NCI-H2196 (cell line): ENCODE results near the gene RHBDD3.
"Not testable (repeated sequence)": the region's sequence is repeated elsewhere in the genome, so short reads cannot be mapped to it uniquely, and the experiment has no call there.

Source experiments
- DNase-seq: peaks from one replicate; lab custom pipeline; 2025; ENCODE audit not compliant: unreplicated experiment; lab: John Stamatoyannopoulos, UW

Gene RHBDD3

GRCh38 chr22:29251981-29252911, 15.5 kb downstream of the RHBDD3 start:
- no peak for DNase-seq

- no peak for DNase-seq
Measured at GRCh38 chr22:29251265-29251664, 16.5 kb downstream of the RHBDD3 start.

- DNase-seq: not testable (repeated sequence)
Measured at GRCh38 chr22:29247891-29248290, 19.9 kb downstream of the RHBDD3 start.

GRCh38 chr22:29245626-29246385, 22.0 kb downstream of the RHBDD3 start:
- peak; percentile 41 for DNase-seq

GRCh38 chr22:29244785-29245625, 22.8 kb downstream of the RHBDD3 start:
- DNase-seq: no peak

GRCh38 chr22:29243874-29244446, 23.8 kb downstream of the RHBDD3 start:
- DNase-seq: no peak

- not testable (repeated sequence) for DNase-seq
Measured at GRCh38 chr22:29240481-29240880, 27.3 kb downstream of the RHBDD3 start.

GRCh38 chr22:29233277-29233877, 34.4 kb downstream of the RHBDD3 start:
- DNase-seq: no peak

- DNase-seq: no peak
Measured at GRCh38 chr22:29231971-29232959, 35.5 kb downstream of the RHBDD3 start.

GRCh38 chr22:29230972-29231875, 36.6 kb downstream of the RHBDD3 start:
- no peak for DNase-seq

GRCh38 chr22:29226351-29226981, 41.3 kb downstream of the RHBDD3 start:
- DNase-seq: no peak

GRCh38 chr22:29225422-29226090, 42.2 kb downstream of the RHBDD3 start:
- DNase-seq: peak; percentile 18

GRCh38 chr22:29224859-29225410, 42.8 kb downstream of the RHBDD3 start:
- DNase-seq: no peak

- DNase-seq: no peak
Measured at GRCh38 chr22:29224121-29224858, 43.5 kb downstream of the RHBDD3 start.

- DNase-seq: no peak
Measured at GRCh38 chr22:29219881-29220670, 47.7 kb downstream of the RHBDD3 start.
